GM12878 (cell line): ENCODE results near the gene SLC38A8. TPM values are rescaled to one million over a fixed set of nuclear protein-coding genes. Genes with fewer than 3 reads are reported as not detected.

ENCODE experiments used
- ATAC-seq: fragments of 200-7000 bp; cut with Tn5 transposase; 3 replicates; pipeline ENCODE4 v1.9.1; 2020; ENCODE audit warnings: mild to moderate bottlenecking, moderate library complexity
- BruUV-seq: library from RNA; stranded (reverse); fragments of 400-500 nt; replicated peaks from 2 replicates; lab custom pipeline; 2021; lab: Mats Ljungman, UMichigan
- CTCF ChIA-PET: fragments of 300-600 bp; sonication (Branson Sonifier 250); formaldehyde crosslinking; extraction: SDS; loops from one replicate; lab custom pipeline; 2021; ENCODE audit warnings: inconsistent platforms; lab: Yijun Ruan, JAX
- POLR2A ChIA-PET: fragments of 350-600 bp; formaldehyde crosslinking; extraction: SDS; loops from one replicate; lab custom pipeline; 2021; ENCODE audit warnings: inconsistent platforms; lab: Charles Lee
- RAD21 ChIA-PET: fragments of 300-600 bp; sonication (Branson Sonifier 250); formaldehyde crosslinking; loops from one replicate; lab custom pipeline; 2023; ENCODE audit warnings: antibody characterized with exemption; ENCODE audit not compliant: unreplicated experiment; lab: Charles Lee
- SMC1A ChIA-PET: fragments of 300-600 bp; sonication (Branson Sonifier 250); formaldehyde crosslinking; loops from one replicate; lab custom pipeline; 2023; ENCODE audit not compliant: unreplicated experiment, uncharacterized antibody; lab: Charles Lee
- DNase-seq: peaks from one replicate; pipeline ENCODE4 v3.0.0-alpha.2; 2011; ENCODE audit warnings: low read depth, low spot score
- FAIRE-seq: peaks from 3 replicates; lab custom pipeline; 2011; peaks lifted over from hg19 to GRCh38; lab: Jason Lieb, UNC
- H2AFZ ChIP-seq: 2 replicates; pipeline ENCODE4 v1.6.0; 2011; ENCODE audit warnings: low read depth, low read length, control low read depth; ENCODE audit not compliant: control insufficient read depth
- H3K27ac ChIP-seq: 2 replicates; pipeline ENCODE4 v1.5.1; 2011; ENCODE audit warnings: control low read depth; ENCODE audit not compliant: control insufficient read depth, insufficient read depth
- H3K27me3 ChIP-seq, 2 experiments: replicated peaks in 1 of 2; 2 replicates each; pipeline versions ENCODE4 v1.6.0 to v1.6.1; 2011; ENCODE audit warnings: low read length in 1 of 2; ENCODE audit not compliant: control insufficient read depth in 2 of 2, insufficient read depth in 2 of 2
- H3K36me3 ChIP-seq, 2 experiments: 2 replicates each; pipeline ENCODE4 v1.5.1; 2011; ENCODE audit warnings: low read length in 1 of 2; ENCODE audit not compliant: control insufficient read depth in 2 of 2, insufficient read depth in 2 of 2
- H3K4me1 ChIP-seq: 2 replicates; pipeline ENCODE4 v1.6.1; 2011; ENCODE audit warnings: mild to moderate bottlenecking, low read length, moderate library complexity, mixed read lengths; ENCODE audit not compliant: control insufficient read depth, insufficient read depth
- H3K4me2 ChIP-seq: 2 replicates; pipeline ENCODE4 v1.6.0; 2011; ENCODE audit warnings: control low read depth; ENCODE audit not compliant: control insufficient read depth, insufficient read depth
- H3K4me3 ChIP-seq: fragments of 200-600 bp; sonication (generic); 2 replicates; pipeline ENCODE4 v1.5.1; 2016
- H3K79me2 ChIP-seq: 2 replicates; pipeline ENCODE4 v1.6.0; 2011; ENCODE audit warnings: low read length; ENCODE audit not compliant: control insufficient read depth, insufficient read depth
- H3K9ac ChIP-seq: 2 replicates; pipeline ENCODE4 v1.8.0; 2011; ENCODE audit warnings: low read length, control low read depth, mixed read lengths; ENCODE audit not compliant: control insufficient read depth, insufficient read depth
- H3K9me3 ChIP-seq: replicated peaks from 3 replicates; pipeline ENCODE4 v1.5.1; 2011; ENCODE audit warnings: mild to moderate bottlenecking, low read length; ENCODE audit not compliant: control insufficient read depth, insufficient read depth
- H4K20me1 ChIP-seq: 2 replicates; pipeline ENCODE4 v1.6.0; 2011; ENCODE audit not compliant: control insufficient read depth, insufficient read depth
- ATF7 ChIP-seq: fragments of 450-650 bp; IDR thresholded peaks from 2 replicates; pipeline ENCODE4 v1.6.1; 2016; ENCODE audit warnings: low read depth, mild to moderate bottlenecking
- E2F4 ChIP-seq: IDR thresholded peaks from 2 replicates; pipeline ENCODE4 v1.6.1; 2012; ENCODE audit warnings: low read depth, low read length, improper control_type of control experiment
- ELK1 ChIP-seq: IDR thresholded peaks from 2 replicates; pipeline ENCODE4 v1.6.1; 2012; ENCODE audit warnings: low read depth, low read length, improper control_type of control experiment
- FOXK2 ChIP-seq: fragments of 450-650 bp; IDR thresholded peaks from 2 replicates; pipeline ENCODE4 v1.6.1; 2017; ENCODE audit warnings: mild to moderate bottlenecking, moderate library complexity
- HCFC1 ChIP-seq: fragments of 150-350 bp; IDR thresholded peaks from 2 replicates; pipeline ENCODE4 v1.6.1; 2014; ENCODE audit warnings: low read length
- IRF5 ChIP-seq: fragments of 450-650 bp; IDR thresholded peaks from 2 replicates; pipeline ENCODE4 v1.6.1; 2017; ENCODE audit warnings: borderline replicate concordance
- MLLT1 ChIP-seq: fragments of 450-650 bp; IDR thresholded peaks from 2 replicates; pipeline ENCODE4 v1.6.1; 2016; ENCODE audit warnings: mild to moderate bottlenecking
- RFX5 ChIP-seq: IDR thresholded peaks from 2 replicates; pipeline ENCODE4 v1.6.1; 2011; ENCODE audit warnings: low read depth, low read length, improper control_type of control experiment
- SKIL ChIP-seq: fragments of 450-650 bp; IDR thresholded peaks from 2 replicates; pipeline ENCODE4 v1.6.1; 2017; ENCODE audit warnings: mild to moderate bottlenecking, low read depth, inconsistent platforms; ENCODE audit not compliant: poor library complexity, severe bottlenecking
- SUPT20H ChIP-seq: IDR thresholded peaks from 2 replicates; pipeline ENCODE4 v1.6.1; 2011; ENCODE audit warnings: low read depth, mild to moderate bottlenecking, low read length, moderate library complexity, borderline replicate concordance; ENCODE audit not compliant: control insufficient read depth
- YBX1 ChIP-seq: fragments of 450-650 bp; IDR thresholded peaks from 2 replicates; pipeline ENCODE4 v1.6.1; 2016; ENCODE audit warnings: antibody characterized with exemption
- ZBTB4 ChIP-seq: fragments of 450-650 bp; formaldehyde crosslinking; IDR thresholded peaks from 2 replicates; pipeline ENCODE4 v1.4.0; 2022; ENCODE audit warnings: mild to moderate bottlenecking, moderate library complexity
- ZNF274 ChIP-seq: IDR thresholded peaks from one replicate; pipeline ENCODE4 v1.8.0; 2011; ENCODE audit not compliant: insufficient read length, insufficient read depth
- ZZZ3 ChIP-seq: IDR thresholded peaks from 2 replicates; pipeline ENCODE4 v1.6.1; 2011; ENCODE audit warnings: low read depth; ENCODE audit not compliant: control insufficient read depth, insufficient read length
- WGBS: methylation state at CpG from one replicate; pipeline ENCODE4 v1.1.6; 2016; ENCODE audit warnings: low lambda C conversion rate; ENCODE audit not compliant: insufficient replicate concordance, insufficient coverage; ENCODE audit errors: missing lambda C conversion rate; 5-methylcytosine and 5-hydroxymethylcytosine counted together
- in situ Hi-C: fragments of 300-500 bp; cut with MboI; formaldehyde crosslinking; loops from 9 replicates; pipeline ENCODE4 v1.14.3; 2018; ENCODE audit warnings: mixed read lengths
- intact Hi-C: fragments of 100-400 bp; cut with micrococcal nuclease; formaldehyde crosslinking; loops from one replicate; pipeline ENCODE4 v1.14.2; 2022; ENCODE audit not compliant: unreplicated experiment
- polyA plus RNA-seq, 11 experiments: library from polyadenylated mRNA; depleted of rRNA in 4 of 11; unstranded in 6 of 11; stranded (reverse) in 5 of 11; fragments of >200 nt; fragmentation: Nextera tagmentation in 4 of 11; fragmentation: Illumina TruSeq in 1 of 11; extraction: Ambion mirVana in 4 of 11; extraction: Trizol in 1 of 11; gene quantifications; 1 replicate in 1 of 11; 2 replicates in 10 of 11; pipeline versions ENCODE4 v1.2.1 to v1.2.3, GENCODE V29; 2011 to 2016; ENCODE audit warnings: inconsistent platforms in 2 of 11, missing spikeins in 2 of 11, low read depth in 1 of 11
- total RNA-seq, 4 experiments: library from RNA; depleted of rRNA in 3 of 4; stranded (reverse); fragments of >200 nt in 3 of 4; fragmentation: Illumina TruSeq in 1 of 4; extraction: Trizol in 1 of 4; gene quantifications; 2 replicates each; pipeline versions ENCODE4 v1.2.1 to v1.2.3, GENCODE V29; 2013 to 2021

SLC38A8 gene
- total and polyA plus RNA-seq, 10 of the 15 experiments (the other 5 are each of a cell fraction or from before 2014, with no cell fraction given) = not detected

GRCh38 chr16:84055366-84055765 lies 12.8 kb upstream of the SLC38A8 start:
- no peak for ATAC-seq
- Histone ChIP-seq H3K4me3 (no peak overlapping the region), H3K27ac (no peak overlapping the region), H3K36me3 (peaks cover 17 to 24% of the 10 kb centered on the region in 2 experiments), H3K79me2 (no peaks in the 10 kb centered on the region), H4K20me1 (no peaks in the 10 kb centered on the region), H3K9ac (no peak overlapping the region), H2AFZ (no peak overlapping the region), H3K9me3 (no peaks in the 10 kb centered on the region), H3K27me3 (no peaks in the 10 kb centered on the region), H3K4me2 (no peak overlapping the region), H3K4me1 (no peaks in the 10 kb centered on the region)
- intact Hi-C loops = no loop called here
- ChIA-PET SMC1A (no interaction called here), CTCF (interaction anchor here (1.4 kb wide), 1 partner anchor 11 kb away, joined by 5 read pairs; no protein-coding TSS in a partner anchor), POLR2A (no interaction called here), RAD21 (interaction anchor here (1.2 kb wide), 1 partner anchor 11 kb away, joined by 3 read pairs; no protein-coding TSS in a partner anchor)
- WGBS = 97% methylated on average over 5 of the region's 5 CpGs
- in situ Hi-C loops = no loop called here
- BruUV-seq = no TSS peak
- no peak for FAIRE-seq
- no peak for DNase-seq
- TF ChIP-seq ZNF274 (no peak), MLLT1 (no peak), RFX5 (no peak), ZBTB4 (CRISPR knock-in tag) (no peak), FOXK2 (no peak), HCFC1 (no peak), ZZZ3 (no peak), IRF5 (no peak), ATF7 (no peak), E2F4 (no peak), ELK1 (no peak), YBX1 (no peak), SUPT20H (no peak), SKIL (no peak)
